Ramos (cell line): ENCODE data around the gene SPIRE1.
"Not testable (repeated sequence)": the region's sequence is repeated elsewhere in the genome, so short reads cannot be mapped to it uniquely, and the experiment has no call there.

Experiments
- in situ Hi-C: fragments of 300-500 bp; cut with MboI; formaldehyde crosslinking; loops from one replicate; pipeline ENCODE4 v1.14.3; 2022; ENCODE audit warnings: low sequenced_read_pairs; ENCODE audit not compliant: unreplicated experiment

Gene SPIRE1

GRCh38 chr18:12426924-12427323, 231.0 kb downstream of the SPIRE1 start:
- in situ Hi-C loops: no loop called here

DNA sequence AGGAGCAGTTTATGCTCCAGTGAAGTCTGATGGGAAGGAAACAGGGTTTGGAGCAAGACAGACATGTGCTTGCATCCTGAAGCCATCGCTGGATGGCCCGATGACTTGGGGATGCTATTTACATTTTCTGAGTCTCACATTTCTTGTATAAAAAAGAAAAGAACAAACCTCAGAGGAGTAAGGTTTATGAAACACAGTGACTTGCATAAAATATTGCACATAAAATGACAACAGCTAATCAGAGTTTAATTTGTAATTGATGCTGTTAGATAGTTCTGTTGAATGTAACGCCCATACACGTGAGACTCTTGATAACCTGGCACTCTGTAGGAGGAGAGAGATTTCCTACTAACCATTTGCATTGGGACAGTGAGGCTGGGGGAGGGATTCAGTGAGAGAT, 233.7 kb downstream of the SPIRE1 start:
- in situ Hi-C loops: no loop called here

GRCh38 chr18:12423820-12424219, 234.1 kb downstream of the SPIRE1 start:
- in situ Hi-C loops: no loop called here

- in situ Hi-C loops: no loop called here
These were observed 234.5 kb downstream of the SPIRE1 start for GRCh38 chr18:12423393-12423792.

GRCh38 chr18:12422936-12423335, 235.0 kb downstream of the SPIRE1 start:
- in situ Hi-C loops: no loop called here

DNA sequence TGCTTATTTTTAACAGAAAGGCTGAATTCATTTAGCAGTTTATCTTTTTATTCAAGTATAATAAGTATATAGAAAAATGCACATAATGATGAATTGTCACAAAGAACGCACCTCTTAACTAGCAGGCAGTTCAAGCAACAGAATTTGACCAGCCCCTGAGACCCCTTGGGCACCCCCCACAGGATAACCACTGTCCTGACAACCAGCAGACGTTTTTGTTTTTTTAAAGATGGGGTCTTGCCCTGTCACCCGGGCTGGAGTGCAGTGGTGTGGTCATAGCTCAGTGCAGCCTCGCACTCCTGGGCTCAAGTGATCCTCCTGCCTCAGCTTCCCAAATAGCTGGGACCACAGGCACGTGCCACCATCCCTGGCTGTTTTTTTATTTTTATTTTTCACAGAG, 236.2 kb downstream of the SPIRE1 start:
- in situ Hi-C loops: no loop called here

DNA sequence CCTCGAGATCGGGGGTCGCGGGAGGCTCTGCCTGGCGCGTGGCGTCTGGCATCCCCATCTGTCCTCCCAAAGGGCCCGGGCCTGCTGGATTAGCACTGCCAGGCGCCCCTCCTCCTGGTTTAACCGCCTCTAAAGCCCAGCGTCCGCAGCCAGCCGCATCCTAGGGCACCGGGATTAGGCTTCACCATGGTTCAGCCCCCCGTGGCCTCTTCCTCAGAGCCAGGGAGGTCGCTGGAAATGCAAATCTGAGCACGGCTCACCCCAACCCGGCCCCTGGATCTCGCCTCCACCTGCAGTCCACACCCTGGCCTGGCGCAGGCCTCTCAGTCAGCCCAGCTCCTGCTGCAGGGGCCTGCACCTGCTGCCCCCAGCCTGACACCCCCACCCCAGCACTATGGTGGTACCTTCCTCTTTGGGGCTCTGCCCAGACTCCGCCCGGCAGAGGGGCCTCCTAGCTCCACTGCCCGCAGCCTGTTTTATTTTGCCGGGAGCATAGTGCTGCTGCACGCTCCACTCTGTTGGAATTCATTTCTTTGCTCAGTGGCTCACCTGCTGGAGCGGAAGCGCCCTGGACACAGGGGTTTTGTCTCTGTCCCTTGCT, 237.0 kb downstream of the SPIRE1 start:
- in situ Hi-C loops: no loop called here

DNA sequence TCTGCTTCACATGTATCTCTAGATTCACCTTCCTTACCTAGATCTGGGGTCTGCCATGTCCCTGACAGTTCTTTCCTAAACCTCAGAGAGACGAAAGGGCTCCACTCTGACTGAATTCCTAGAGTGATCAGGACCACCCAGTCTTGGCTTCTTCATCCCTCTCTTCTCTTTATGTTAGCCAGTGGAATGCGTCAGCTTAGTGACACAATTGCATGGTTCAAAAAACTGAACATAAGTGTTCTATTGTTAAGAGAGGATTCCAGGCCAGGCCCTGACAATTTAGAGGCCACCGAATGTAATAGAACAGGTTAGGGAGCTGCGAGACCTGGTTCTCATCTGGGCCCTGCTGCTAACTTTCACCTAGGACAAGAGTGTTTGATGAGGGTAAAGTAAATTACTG, 240.2 kb downstream of the SPIRE1 start:
- in situ Hi-C loops: loop anchor here (5.0 kb wide), 1 partner anchor 40 kb away; the partner anchor contains the start of gene AFG3L2

GRCh38 chr18:12416098-12416729, 241.7 kb downstream of the SPIRE1 start:
- in situ Hi-C loops: loop anchor here (5.0 kb wide), 1 partner anchor 39 kb away; the partner anchor contains the start of gene AFG3L2

GRCh38 chr18:12411456-12411855, 246.5 kb downstream of the SPIRE1 start:
- in situ Hi-C loops: no loop called here

DNA sequence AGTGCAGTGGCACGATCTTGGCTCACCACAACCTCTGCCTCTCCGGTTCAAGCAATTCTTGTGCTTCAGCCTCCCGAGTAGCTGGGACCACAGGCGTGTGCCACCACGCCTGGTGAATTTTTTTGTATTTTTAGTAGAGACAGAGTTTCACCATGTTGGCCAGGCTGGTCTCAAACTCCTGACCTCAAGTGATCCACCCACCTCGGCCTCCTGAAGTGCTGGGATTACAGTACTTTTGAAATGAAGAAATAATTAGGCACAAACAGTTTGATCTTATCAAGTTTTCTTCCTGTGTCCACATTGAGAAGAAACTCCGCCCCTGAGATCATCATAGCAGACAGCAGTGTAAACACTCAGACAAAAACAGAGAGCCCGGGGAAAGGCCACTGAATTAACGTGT, 247.2 kb downstream of the SPIRE1 start:
- in situ Hi-C loops: not testable (repeated sequence)

GRCh38 chr18:12410081-12410481, 247.8 kb downstream of the SPIRE1 start:
- in situ Hi-C loops: no loop called here

DNA sequence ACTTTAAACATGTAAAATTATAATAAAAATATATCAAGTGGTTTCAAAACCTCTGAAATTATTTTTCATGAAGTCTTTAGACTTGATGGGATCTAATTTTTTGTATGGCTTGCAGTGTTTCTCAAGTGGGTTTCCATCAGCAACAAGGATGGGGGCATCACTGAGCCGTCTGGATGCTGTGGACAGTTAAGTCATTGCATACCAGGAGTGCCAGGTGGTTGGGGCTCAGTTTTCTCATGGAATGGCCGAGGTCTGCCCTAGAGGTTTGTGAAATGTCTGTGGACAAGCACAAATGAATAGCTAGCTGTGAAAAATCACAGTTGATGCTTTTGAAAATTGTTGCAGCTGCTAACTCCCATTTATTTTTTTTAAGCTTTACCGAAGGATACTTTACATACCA, 248.4 kb downstream of the SPIRE1 start:
- in situ Hi-C loops: no loop called here

- in situ Hi-C loops: no loop called here
These were observed 249.5 kb downstream of the SPIRE1 start for GRCh38 chr18:12408247-12408869.

GRCh38 chr18:12406371-12407111, 251.4 kb downstream of the SPIRE1 start:
- in situ Hi-C loops: no loop called here

DNA sequence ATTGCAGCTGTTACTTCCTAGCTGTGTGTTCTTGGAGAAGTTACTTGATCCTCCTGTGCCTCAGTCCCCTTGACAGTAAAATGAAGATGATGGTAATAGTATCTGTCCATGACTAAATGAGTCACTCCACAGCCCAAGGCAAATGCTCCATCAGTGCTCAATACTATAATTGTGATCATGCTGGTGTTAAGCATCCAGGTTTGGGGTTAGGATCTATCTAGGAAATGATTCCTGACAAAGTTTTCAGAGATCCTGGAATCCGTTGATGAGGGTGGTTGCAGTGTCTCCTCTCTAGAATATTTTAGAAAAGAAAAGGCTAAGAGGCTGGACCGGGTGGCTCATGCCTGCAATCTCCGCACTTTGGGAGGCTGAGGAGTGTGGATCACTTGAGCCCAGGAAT, 252.8 kb downstream of the SPIRE1 start:
- in situ Hi-C loops: no loop called here

DNA sequence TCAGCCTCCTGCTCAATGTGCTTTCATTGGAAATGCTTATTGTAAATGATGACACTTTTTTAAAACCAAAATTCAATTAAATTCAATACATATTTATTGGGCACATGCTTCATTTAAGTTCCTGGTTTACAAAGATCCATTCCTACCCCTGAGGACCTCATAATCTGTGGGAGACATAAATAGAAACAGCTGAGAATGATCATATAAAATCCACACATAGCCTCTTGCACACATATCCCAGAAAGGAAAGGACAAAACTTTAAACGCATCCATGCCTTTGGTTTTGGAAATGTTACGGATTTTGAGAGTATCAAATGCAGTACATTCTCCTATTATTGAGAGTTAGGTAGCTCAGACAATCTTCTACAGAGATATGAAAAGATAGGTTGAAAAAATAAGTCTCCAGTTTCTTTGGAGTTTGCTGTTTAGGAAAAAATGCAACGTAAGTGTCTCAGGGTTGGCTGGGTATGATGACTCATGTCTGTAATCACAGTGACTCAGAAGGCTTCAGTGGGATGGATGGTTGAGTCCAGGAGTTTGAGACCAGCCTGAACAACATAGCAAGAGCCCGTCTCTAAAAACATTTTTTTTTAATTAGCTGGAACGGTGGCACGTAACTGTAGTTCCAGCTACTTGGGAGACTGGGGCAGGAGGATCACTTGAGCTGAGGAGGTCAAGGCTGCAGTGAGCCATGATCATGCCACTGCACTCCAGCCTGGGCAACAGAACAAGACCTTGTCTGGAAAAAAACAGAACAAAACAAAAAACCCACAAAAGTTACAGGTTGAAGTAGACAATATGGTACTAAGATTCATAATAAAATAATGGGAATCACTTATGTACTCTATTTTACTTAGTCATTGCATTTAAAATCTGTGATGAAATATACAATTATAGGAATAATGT, 254.1 kb downstream of the SPIRE1 start:
- in situ Hi-C loops: no loop called here

GRCh38 chr18:12401881-12402280, 256.0 kb downstream of the SPIRE1 start:
- in situ Hi-C loops: no loop called here

DNA sequence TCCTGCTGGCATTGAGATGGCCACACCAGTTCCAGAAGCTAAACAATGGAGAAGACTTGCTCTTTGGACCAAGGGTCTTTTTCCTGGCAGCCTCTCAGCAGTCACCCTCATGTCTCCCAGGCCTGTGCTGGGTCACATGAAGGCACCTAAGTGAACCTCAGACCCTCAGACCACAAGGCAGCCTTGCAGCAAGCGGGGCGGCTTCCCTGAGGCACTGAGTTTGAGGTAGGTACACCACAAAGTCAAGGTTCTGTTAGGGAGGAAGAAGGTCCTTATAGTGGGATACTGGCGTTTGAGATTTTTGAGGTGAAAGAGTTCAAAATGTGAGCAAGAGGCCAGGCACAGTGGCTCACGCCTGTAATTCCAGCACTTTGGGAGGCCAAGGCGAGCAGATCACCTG, 258.7 kb downstream of the SPIRE1 start:
- in situ Hi-C loops: loop anchor here (25.0 kb wide), 1 partner anchor 538 kb away; the partner anchor contains the start of gene SEH1L

DNA sequence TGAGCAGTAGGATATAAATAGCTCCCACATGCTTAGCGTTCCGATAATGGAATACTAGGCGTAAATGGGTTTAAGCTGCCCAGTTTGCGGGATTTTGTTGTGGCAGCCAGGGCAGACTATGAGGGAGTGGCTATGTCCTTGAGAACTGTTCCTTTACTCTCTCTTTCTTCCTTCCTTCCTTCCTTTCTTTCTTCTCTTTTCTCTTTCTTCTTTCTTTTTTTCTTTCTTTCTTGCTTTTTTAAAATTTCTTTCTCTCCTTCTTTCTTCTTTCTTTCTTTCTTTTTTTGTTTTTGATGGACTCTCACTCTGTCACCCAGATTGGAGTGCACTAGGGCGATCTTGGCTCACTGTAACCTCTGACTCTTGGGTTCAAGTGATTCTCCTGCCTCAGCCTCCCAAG, 259.3 kb downstream of the SPIRE1 start:
- in situ Hi-C loops: loop anchor here (25.0 kb wide), 1 partner anchor 539 kb away; the partner anchor contains the start of gene SEH1L
